HepG2 (cell line): ENCODE results near the gene AQP7. TPM values are rescaled to one million over a fixed set of nuclear protein-coding genes. Genes with fewer than 3 reads are reported as not detected.
A peak's percentile ranks its signal among the peaks of the same experiment; 100 is the strongest.

Source experiments
- CEBPB ChIP-seq: IDR thresholded peaks from 2 replicates; pipeline ENCODE4 v1.6.1; 2011; ENCODE audit warnings: low read depth, low read length, improper control_type of control experiment, borderline replicate concordance
- JDP2 ChIP-seq: sonication (generic); formaldehyde crosslinking; IDR thresholded peaks from 2 replicates; pipeline ENCODE4 v1.8.1; 2022; ENCODE audit warnings: missing genetic modification reagents, borderline replicate concordance
- NFIC ChIP-seq: IDR thresholded peaks from 2 replicates; pipeline ENCODE4 v1.6.1; 2012; ENCODE audit warnings: mild to moderate bottlenecking, low read length, inconsistent platforms
- NKX3-1 ChIP-seq: sonication (generic); formaldehyde crosslinking; IDR thresholded peaks from 2 replicates; pipeline ENCODE4 v1.5.0; 2020; ENCODE audit warnings: missing genetic modification reagents
- PAF1 ChIP-seq: IDR thresholded peaks from 2 replicates; pipeline ENCODE4 v1.6.1; 2016; ENCODE audit warnings: missing genetic modification reagents, missing compliant biosample characterization
- XBP1 ChIP-seq: sonication (generic); formaldehyde crosslinking; IDR thresholded peaks from 2 replicates; pipeline ENCODE4 v1.5.0; 2020; ENCODE audit warnings: missing genetic modification reagents
- ZEB1 ChIP-seq: IDR thresholded peaks from 2 replicates; pipeline ENCODE4 v1.6.1; 2012; ENCODE audit warnings: mild to moderate bottlenecking, low read depth, inconsistent platforms; ENCODE audit not compliant: insufficient replicate concordance
- ZFY ChIP-seq: sonication (generic); formaldehyde crosslinking; IDR thresholded peaks from 2 replicates; pipeline ENCODE4 v1.4.0; 2020; ENCODE audit warnings: missing genetic modification reagents
- ZNF124 ChIP-seq: sonication (generic); formaldehyde crosslinking; IDR thresholded peaks from 2 replicates; pipeline ENCODE4 v1.4.0; 2020; ENCODE audit warnings: missing genetic modification reagents
- ZNF138 ChIP-seq: sonication (generic); formaldehyde crosslinking; IDR thresholded peaks from 2 replicates; pipeline ENCODE4 v1.5.0; 2020; ENCODE audit warnings: mild to moderate bottlenecking, low read depth, missing genetic modification reagents
- ZNF205 ChIP-seq: IDR thresholded peaks from 2 replicates; pipeline ENCODE4 v1.6.1; 2018; ENCODE audit warnings: missing biosample characterization, missing genetic modification reagents
- ZNF253 ChIP-seq: sonication (generic); formaldehyde crosslinking; IDR thresholded peaks from 2 replicates; pipeline ENCODE4 v1.8.0; 2022; ENCODE audit warnings: mild to moderate bottlenecking, missing genetic modification reagents, borderline replicate concordance
- ZNF430 ChIP-seq: sonication (generic); formaldehyde crosslinking; IDR thresholded peaks from 2 replicates; pipeline ENCODE4 v1.9.0; 2021; ENCODE audit warnings: mild to moderate bottlenecking, missing genetic modification reagents
- ZNF607 ChIP-seq: sonication (generic); formaldehyde crosslinking; IDR thresholded peaks from 2 replicates; pipeline ENCODE4 v1.5.1; 2020; ENCODE audit warnings: missing genetic modification reagents, mild to moderate bottlenecking, borderline replicate concordance
- ZNF672 ChIP-seq: sonication (generic); formaldehyde crosslinking; IDR thresholded peaks from 2 replicates; pipeline ENCODE4 v1.8.1; 2022; ENCODE audit warnings: missing genetic modification reagents
- ZNF749 ChIP-seq: sonication (generic); formaldehyde crosslinking; IDR thresholded peaks from 2 replicates; pipeline ENCODE4 v1.8.0; 2022; ENCODE audit warnings: mild to moderate bottlenecking, missing genetic modification reagents, moderate library complexity, borderline replicate concordance
- polyA plus RNA-seq, 8 experiments: library from polyadenylated mRNA; depleted of rRNA in 3 of 8; stranded (reverse) in 7 of 8; unstranded in 1 of 8; fragments of >200 nt; fragmentation: Illumina TruSeq in 4 of 8; extraction: Trizol in 4 of 8; gene quantifications; 2 replicates each; pipeline versions ENCODE4 v1.2.1 to v1.2.3, GENCODE V29; 2011 to 2016; ENCODE audit warnings: low read depth in 4 of 8, missing spikeins in 1 of 8, mixed read lengths in 1 of 8; ENCODE audit not compliant: insufficient read depth in 1 of 8
- total RNA-seq, 5 experiments: library from RNA; depleted of rRNA; stranded (reverse); fragments of >200 nt; fragmentation: Illumina TruSeq; extraction: Trizol; gene quantifications; 2 replicates each; pipeline ENCODE4 v1.2.3, GENCODE V29; 2016; ENCODE audit warnings: low read depth in 1 of 5
- TF ChIP-seq, protein P1 (sequence below): sonication (generic); formaldehyde crosslinking; IDR thresholded peaks from 2 replicates; pipeline ENCODE4; 2020; ENCODE audit warnings: missing genetic modification reagents, mild to moderate bottlenecking, borderline replicate concordance
- TF ChIP-seq, protein P2 (sequence below): IDR thresholded peaks from 2 replicates; pipeline ENCODE4 v1.6.1; 2018; ENCODE audit warnings: missing genetic modification reagents
- TF ChIP-seq, protein P3 (sequence below): sonication (generic); formaldehyde crosslinking; IDR thresholded peaks from 2 replicates; pipeline ENCODE4 v1.4.0; 2020; ENCODE audit warnings: missing genetic modification reagents, borderline replicate concordance
- TF ChIP-seq, protein P4 (sequence below): IDR thresholded peaks from 2 replicates; pipeline ENCODE4 v1.6.1; 2016; ENCODE audit warnings: mild to moderate bottlenecking
- TF ChIP-seq, protein P5 (sequence below): sonication (generic); formaldehyde crosslinking; IDR thresholded peaks from 2 replicates; pipeline ENCODE4 v1.8.0; 2022; ENCODE audit warnings: mild to moderate bottlenecking, missing genetic modification reagents, moderate library complexity

Gene AQP7
- total and polyA plus RNA-seq, 2 of the 13 experiments (the other 11 are each of a cell fraction or from before 2014, with no cell fraction given), result 1.9 to 2.1 TPM

DNA sequence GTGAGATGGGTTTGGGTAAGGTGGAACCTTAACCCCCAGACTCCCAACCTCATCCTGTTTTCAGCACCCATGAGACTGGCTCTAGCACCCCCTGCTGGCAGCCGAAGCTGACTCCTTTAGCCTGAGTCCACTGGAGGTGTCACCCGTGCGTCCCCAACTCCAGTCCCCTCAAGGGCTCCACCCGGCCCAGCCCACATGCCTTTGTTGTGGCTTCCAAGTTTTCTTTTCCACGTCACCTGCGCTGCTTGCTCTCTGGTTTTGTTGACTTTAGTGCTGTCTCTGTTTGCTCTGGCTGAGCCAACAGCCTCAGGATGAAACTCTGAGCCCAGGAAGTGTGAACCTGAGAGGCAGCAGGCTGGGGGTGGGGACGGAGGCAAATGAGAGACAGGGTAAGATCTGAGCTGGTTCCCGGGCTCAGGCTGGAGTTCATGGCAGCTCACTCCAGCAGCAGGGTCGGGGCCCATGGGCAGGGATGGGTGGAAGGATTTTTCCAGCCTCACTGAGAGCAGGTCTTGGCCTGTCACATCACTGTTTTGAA is 13.2 kb upstream of the AQP7 start (continued):
- TF ChIP-seq, protein P1, sequence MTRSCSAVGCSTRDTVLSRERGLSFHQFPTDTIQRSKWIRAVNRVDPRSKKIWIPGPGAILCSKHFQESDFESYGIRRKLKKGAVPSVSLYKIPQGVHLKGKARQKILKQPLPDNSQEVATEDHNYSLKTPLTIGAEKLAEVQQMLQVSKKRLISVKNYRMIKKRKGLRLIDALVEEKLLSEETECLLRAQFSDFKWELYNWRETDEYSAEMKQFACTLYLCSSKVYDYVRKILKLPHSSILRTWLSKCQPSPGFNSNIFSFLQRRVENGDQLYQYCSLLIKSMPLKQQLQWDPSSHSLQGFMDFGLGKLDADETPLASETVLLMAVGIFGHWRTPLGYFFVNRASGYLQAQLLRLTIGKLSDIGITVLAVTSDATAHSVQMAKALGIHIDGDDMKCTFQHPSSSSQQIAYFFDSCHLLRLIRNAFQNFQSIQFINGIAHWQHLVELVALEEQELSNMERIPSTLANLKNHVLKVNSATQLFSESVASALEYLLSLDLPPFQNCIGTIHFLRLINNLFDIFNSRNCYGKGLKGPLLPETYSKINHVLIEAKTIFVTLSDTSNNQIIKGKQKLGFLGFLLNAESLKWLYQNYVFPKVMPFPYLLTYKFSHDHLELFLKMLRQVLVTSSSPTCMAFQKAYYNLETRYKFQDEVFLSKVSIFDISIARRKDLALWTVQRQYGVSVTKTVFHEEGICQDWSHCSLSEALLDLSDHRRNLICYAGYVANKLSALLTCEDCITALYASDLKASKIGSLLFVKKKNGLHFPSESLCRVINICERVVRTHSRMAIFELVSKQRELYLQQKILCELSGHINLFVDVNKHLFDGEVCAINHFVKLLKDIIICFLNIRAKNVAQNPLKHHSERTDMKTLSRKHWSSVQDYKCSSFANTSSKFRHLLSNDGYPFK (CRISPR knock-in tag), result peak; percentile 77; the same call in 1 of the 2 replicates
- peak; percentile 65; the same call in 1 of the 2 replicates for TF ChIP-seq ZNF672 (CRISPR knock-in tag)
- TF ChIP-seq ZNF607, result peak; percentile 84; the same call in 1 of the 2 replicates
- TF ChIP-seq ZNF124 (CRISPR knock-in tag), result peak; percentile 93; the same call in 1 of the 2 replicates
- peak; percentile 79 for TF ChIP-seq NFIC
- TF ChIP-seq, protein P2, sequence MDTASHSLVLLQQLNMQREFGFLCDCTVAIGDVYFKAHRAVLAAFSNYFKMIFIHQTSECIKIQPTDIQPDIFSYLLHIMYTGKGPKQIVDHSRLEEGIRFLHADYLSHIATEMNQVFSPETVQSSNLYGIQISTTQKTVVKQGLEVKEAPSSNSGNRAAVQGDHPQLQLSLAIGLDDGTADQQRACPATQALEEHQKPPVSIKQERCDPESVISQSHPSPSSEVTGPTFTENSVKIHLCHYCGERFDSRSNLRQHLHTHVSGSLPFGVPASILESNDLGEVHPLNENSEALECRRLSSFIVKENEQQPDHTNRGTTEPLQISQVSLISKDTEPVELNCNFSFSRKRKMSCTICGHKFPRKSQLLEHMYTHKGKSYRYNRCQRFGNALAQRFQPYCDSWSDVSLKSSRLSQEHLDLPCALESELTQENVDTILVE (CRISPR knock-in tag), result peak; percentile 85
- TF ChIP-seq, protein P3, sequence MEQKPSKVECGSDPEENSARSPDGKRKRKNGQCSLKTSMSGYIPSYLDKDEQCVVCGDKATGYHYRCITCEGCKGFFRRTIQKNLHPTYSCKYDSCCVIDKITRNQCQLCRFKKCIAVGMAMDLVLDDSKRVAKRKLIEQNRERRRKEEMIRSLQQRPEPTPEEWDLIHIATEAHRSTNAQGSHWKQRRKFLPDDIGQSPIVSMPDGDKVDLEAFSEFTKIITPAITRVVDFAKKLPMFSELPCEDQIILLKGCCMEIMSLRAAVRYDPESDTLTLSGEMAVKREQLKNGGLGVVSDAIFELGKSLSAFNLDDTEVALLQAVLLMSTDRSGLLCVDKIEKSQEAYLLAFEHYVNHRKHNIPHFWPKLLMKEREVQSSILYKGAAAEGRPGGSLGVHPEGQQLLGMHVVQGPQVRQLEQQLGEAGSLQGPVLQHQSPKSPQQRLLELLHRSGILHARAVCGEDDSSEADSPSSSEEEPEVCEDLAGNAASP, result peak; percentile 89; the same call in 1 of the 2 replicates
- peak; percentile 94 for TF ChIP-seq ZNF430 (CRISPR knock-in tag)
- TF ChIP-seq ZNF205 (CRISPR knock-in tag), result peak; percentile 95
- peak; percentile 79; the same call in 1 of the 2 replicates for TF ChIP-seq XBP1
- peak; percentile 89 for TF ChIP-seq ZEB1
- TF ChIP-seq PAF1 (CRISPR knock-in tag), result no peak
- peak; percentile 54; the same call in 1 of the 2 replicates for TF ChIP-seq ZFY (CRISPR knock-in tag)
- peak; percentile 74; the same call in 1 of the 2 replicates for TF ChIP-seq ZNF749 (CRISPR knock-in tag)
- TF ChIP-seq, protein P4, sequence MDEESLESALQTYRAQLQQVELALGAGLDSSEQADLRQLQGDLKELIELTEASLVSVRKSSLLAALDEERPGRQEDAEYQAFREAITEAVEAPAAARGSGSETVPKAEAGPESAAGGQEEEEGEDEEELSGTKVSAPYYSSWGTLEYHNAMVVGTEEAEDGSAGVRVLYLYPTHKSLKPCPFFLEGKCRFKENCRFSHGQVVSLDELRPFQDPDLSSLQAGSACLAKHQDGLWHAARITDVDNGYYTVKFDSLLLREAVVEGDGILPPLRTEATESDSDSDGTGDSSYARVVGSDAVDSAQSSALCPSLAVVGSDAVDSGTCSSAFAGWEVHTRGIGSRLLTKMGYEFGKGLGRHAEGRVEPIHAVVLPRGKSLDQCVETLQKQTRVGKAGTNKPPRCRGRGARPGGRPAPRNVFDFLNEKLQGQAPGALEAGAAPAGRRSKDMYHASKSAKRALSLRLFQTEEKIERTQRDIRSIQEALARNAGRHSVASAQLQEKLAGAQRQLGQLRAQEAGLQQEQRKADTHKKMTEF (CRISPR knock-in tag), result peak; percentile 99
- no peak for TF ChIP-seq CEBPB
- TF ChIP-seq ZNF253 (CRISPR knock-in tag), result peak; percentile 86; the same call in 1 of the 2 replicates
- peak; percentile 89; the same call in 1 of the 2 replicates for TF ChIP-seq JDP2
- TF ChIP-seq NKX3-1 (CRISPR knock-in tag), result peak; percentile 95
- TF ChIP-seq, protein P5, sequence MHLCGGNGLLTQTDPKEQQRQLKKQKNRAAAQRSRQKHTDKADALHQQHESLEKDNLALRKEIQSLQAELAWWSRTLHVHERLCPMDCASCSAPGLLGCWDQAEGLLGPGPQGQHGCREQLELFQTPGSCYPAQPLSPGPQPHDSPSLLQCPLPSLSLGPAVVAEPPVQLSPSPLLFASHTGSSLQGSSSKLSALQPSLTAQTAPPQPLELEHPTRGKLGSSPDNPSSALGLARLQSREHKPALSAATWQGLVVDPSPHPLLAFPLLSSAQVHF (CRISPR knock-in tag), result peak; percentile 93
- no peak for TF ChIP-seq ZNF138 (CRISPR knock-in tag)
